Stimulated activated effector memory CD8-positive, alpha-beta T cell treated with anti-CD3 and anti-CD28 coated beads, Interleukin-12 subunit alpha, Interleukin-12 subunit beta, amount 100 ng/mL, for 72 hours (primary cell): ENCODE results near the gene XIAP.
"Not testable (repeated sequence)": the region's sequence is repeated elsewhere in the genome, so short reads cannot be mapped to it uniquely, and the experiment has no call there.

Experiments used
- ATAC-seq: fragments of 150-1000 bp; cut with Tn5 transposase; 2 replicates; pipeline ENCODE4 v1.10.0; 2021
- DNase-seq, 2 donors: peaks; one replicate each; pipeline ENCODE4 v3.0.0; 2021 to 2022; ENCODE audit warnings: low spot score in 2 of 2
- H3K27ac Mint-ChIP-seq: one replicate; pipeline ENCODE4 v1.8.0; 2022; ENCODE audit warnings: mild to moderate bottlenecking, mixed read lengths
- H3K36me3 Mint-ChIP-seq: one replicate; pipeline ENCODE4 v1.8.0; 2022; ENCODE audit warnings: mild to moderate bottlenecking, mixed read lengths
- H3K4me1 Mint-ChIP-seq: one replicate; pipeline ENCODE4 v1.8.0; 2022; ENCODE audit warnings: mixed read lengths
- H3K4me3 Mint-ChIP-seq: one replicate; pipeline ENCODE4 v1.8.0; 2022; ENCODE audit warnings: mild to moderate bottlenecking, mixed read lengths
- H3K9me3 Mint-ChIP-seq: one replicate; pipeline ENCODE4 v1.8.0; 2022; ENCODE audit warnings: mixed read lengths

XIAP gene

GRCh38 chrX:123851079-123851478, 8.8 kb upstream of the XIAP start:
- no peaks in the 10 kb centered on the region for H3K36me3 Mint-ChIP-seq
- DNase-seq (no peak), ATAC-seq (no peak)
- peak overlapping the region; percentile 40 for H3K27ac Mint-ChIP-seq
- no peak overlapping the region for H3K4me3 Mint-ChIP-seq
- no peaks in the 10 kb centered on the region for H3K9me3 Mint-ChIP-seq
- peaks cover 6% of the 10 kb centered on the region for H3K4me1 Mint-ChIP-seq

GRCh38 chrX:123854329-123854728, 5.5 kb upstream of the XIAP start:
- H3K4me3 Mint-ChIP-seq, result no peak overlapping the region
- peaks cover 6% of the 10 kb centered on the region for H3K36me3 Mint-ChIP-seq
- peaks cover 5% of the 10 kb centered on the region for H3K4me1 Mint-ChIP-seq
- peak; percentile 76 for ATAC-seq
- no peak for DNase-seq
- no peaks in the 10 kb centered on the region for H3K9me3 Mint-ChIP-seq
- H3K27ac Mint-ChIP-seq, result peak overlapping the region; percentile 10

GRCh38 chrX:123859409-123859845, 426 bp upstream of the XIAP start:
- Mint-ChIP-seq H3K4me3 (peak overlapping the region; percentile 73), H3K4me1 (peaks cover 12% of the 10 kb centered on the region), H3K27ac (peak overlapping the region; percentile 89), H3K36me3 (peaks cover 13% of the 10 kb centered on the region), H3K9me3 (no peaks in the 10 kb centered on the region)
- peak in 1 of 2 donors; percentile 82 for DNase-seq
- peak; percentile 3 for ATAC-seq

- DNase-seq (no peak), ATAC-seq (no peak)
- peaks cover 12% of the 10 kb centered on the region for H3K4me1 Mint-ChIP-seq
- peaks cover 27% of the 10 kb centered on the region for H3K36me3 Mint-ChIP-seq
- H3K4me3 Mint-ChIP-seq, result peak overlapping the region; percentile 73
- H3K27ac Mint-ChIP-seq, result peak overlapping the region; percentile 89
- no peaks in the 10 kb centered on the region for H3K9me3 Mint-ChIP-seq
Observed at GRCh38 chrX:123860983-123861382, 1.1 kb downstream of the XIAP start.

- Mint-ChIP-seq H3K36me3 (peaks cover 58% of the 10 kb centered on the region), H3K27ac (peak overlapping the region; percentile 84), H3K9me3 (no peaks in the 10 kb centered on the region), H3K4me1 (peaks cover 6% of the 10 kb centered on the region), H3K4me3 (peak overlapping the region; percentile 42)
- DNase-seq, result no peak
- peak; percentile 99 for ATAC-seq
Observed at GRCh38 chrX:123869488-123869887, 9.6 kb downstream of the XIAP start.

- Mint-ChIP-seq H3K4me1 (peaks cover 6% of the 10 kb centered on the region), H3K9me3 (no peaks in the 10 kb centered on the region), H3K36me3 (peaks cover 47% of the 10 kb centered on the region), H3K27ac (no peak overlapping the region), H3K4me3 (no peak overlapping the region)
- no peak for DNase-seq
- ATAC-seq, result no peak
Observed at GRCh38 chrX:123871309-123871708, 11.5 kb downstream of the XIAP start.

- no peaks in the 10 kb centered on the region for H3K9me3 Mint-ChIP-seq
- no peak for DNase-seq
- no peak overlapping the region for H3K27ac Mint-ChIP-seq
- no peak overlapping the region for H3K4me3 Mint-ChIP-seq
- ATAC-seq, result no peak
- peaks cover 40% of the 10 kb centered on the region for H3K36me3 Mint-ChIP-seq
- H3K4me1 Mint-ChIP-seq, result peaks cover 6% of the 10 kb centered on the region
Observed at GRCh38 chrX:123873956-123874355, 14.1 kb downstream of the XIAP start.

- Mint-ChIP-seq H3K27ac (no peak overlapping the region), H3K4me3 (no peak overlapping the region), H3K9me3 (no peaks in the 10 kb centered on the region), H3K36me3 (peaks cover 35% of the 10 kb centered on the region), H3K4me1 (peaks cover 7% of the 10 kb centered on the region)
- DNase-seq (no peak), ATAC-seq (no peak)
Observed at GRCh38 chrX:123876177-123876576, 16.3 kb downstream of the XIAP start.

- no peak overlapping the region for H3K27ac Mint-ChIP-seq
- H3K4me3 Mint-ChIP-seq, result peak overlapping the region; percentile 47
- peaks cover 35% of the 10 kb centered on the region for H3K36me3 Mint-ChIP-seq
- no peaks in the 10 kb centered on the region for H3K9me3 Mint-ChIP-seq
- DNase-seq (no peak), ATAC-seq (no peak)
- H3K4me1 Mint-ChIP-seq, result peaks cover 10% of the 10 kb centered on the region
Observed at GRCh38 chrX:123876844-123877243, 17.0 kb downstream of the XIAP start.

- Mint-ChIP-seq H3K4me1 (peaks cover 10% of the 10 kb centered on the region), H3K27ac (peak overlapping the region; percentile 64), H3K4me3 (peak overlapping the region; percentile 47), H3K9me3 (no peaks in the 10 kb centered on the region), H3K36me3 (peaks cover 29% of the 10 kb centered on the region)
- DNase-seq (no peak), ATAC-seq (peak; percentile 71)
Observed at GRCh38 chrX:123878252-123878721, 18.4 kb downstream of the XIAP start.

GRCh38 chrX:123881330-123881729, 21.5 kb downstream of the XIAP start:
- Mint-ChIP-seq H3K4me3 (no peak overlapping the region), H3K9me3 (no peaks in the 10 kb centered on the region), H3K4me1 (peaks cover 10% of the 10 kb centered on the region), H3K36me3 (peaks cover 34% of the 10 kb centered on the region), H3K27ac (no peak overlapping the region)
- no peak for ATAC-seq
- no peak for DNase-seq

GRCh38 chrX:123882391-123882790, 22.5 kb downstream of the XIAP start:
- Mint-ChIP-seq H3K27ac (no peak overlapping the region), H3K4me1 (peaks cover 10% of the 10 kb centered on the region), H3K4me3 (no peak overlapping the region), H3K36me3 (peaks cover 40% of the 10 kb centered on the region), H3K9me3 (no peaks in the 10 kb centered on the region)
- DNase-seq (no peak), ATAC-seq (no peak)

- H3K36me3 Mint-ChIP-seq, result peaks cover 65% of the 10 kb centered on the region
- no peak overlapping the region for H3K27ac Mint-ChIP-seq
- H3K9me3 Mint-ChIP-seq, result no peaks in the 10 kb centered on the region
- DNase-seq, result no peak
- no peak overlapping the region for H3K4me3 Mint-ChIP-seq
- H3K4me1 Mint-ChIP-seq, result peaks cover 10% of the 10 kb centered on the region
- no peak for ATAC-seq
Observed at GRCh38 chrX:123884809-123885408, 25.1 kb downstream of the XIAP start.

GRCh38 chrX:123899701-123900100, 39.8 kb downstream of the XIAP start:
- no peak overlapping the region for H3K27ac Mint-ChIP-seq
- DNase-seq (no peak), ATAC-seq (no peak)
- H3K4me3 Mint-ChIP-seq, result no peak overlapping the region
- no peaks in the 10 kb centered on the region for H3K9me3 Mint-ChIP-seq
- H3K4me1 Mint-ChIP-seq, result no peaks in the 10 kb centered on the region
- H3K36me3 Mint-ChIP-seq, result peaks cover 89% of the 10 kb centered on the region

- H3K4me1 Mint-ChIP-seq, result peaks cover 13% of the 10 kb centered on the region
- not testable (repeated sequence) for ATAC-seq, H3K9me3 Mint-ChIP-seq, H3K4me3 Mint-ChIP-seq, DNase-seq, H3K27ac Mint-ChIP-seq
- peaks cover 85% of the 10 kb centered on the region for H3K36me3 Mint-ChIP-seq
Observed at GRCh38 chrX:123903261-123903660, 43.4 kb downstream of the XIAP start.

GRCh38 chrX:123905332-123905731, 45.5 kb downstream of the XIAP start:
- DNase-seq (no peak), ATAC-seq (no peak)
- Mint-ChIP-seq H3K4me3 (no peak overlapping the region), H3K9me3 (no peaks in the 10 kb centered on the region), H3K36me3 (peaks cover 92% of the 10 kb centered on the region), H3K4me1 (peaks cover 13% of the 10 kb centered on the region), H3K27ac (peak overlapping the region; percentile 68)
